Effector memory CD4-positive, alpha-beta T cell (primary cell): Measurements from ENCODE around the gene TMEM132D.

Experiments
- DNase-seq, 3 donors: peaks; one replicate each; pipeline ENCODE4 v3.0.0-alpha.2; 2020
- H3K27ac ChIP-seq: 2 replicates; pipeline ENCODE4 v1.7.0; 2013; ENCODE audit warnings: mild to moderate bottlenecking, low read length, moderate library complexity; ENCODE audit not compliant: insufficient read depth, poor library complexity, severe bottlenecking
- H3K27me3 ChIP-seq: replicated peaks from 2 replicates; pipeline ENCODE4 v1.7.0; 2013; ENCODE audit warnings: mild to moderate bottlenecking, low read length; ENCODE audit not compliant: insufficient read depth, control insufficient read depth, poor library complexity, severe bottlenecking
- H3K36me3 ChIP-seq: 2 replicates; pipeline ENCODE4 v1.7.0; 2013; ENCODE audit warnings: mild to moderate bottlenecking, low read length, moderate library complexity; ENCODE audit not compliant: control insufficient read depth, insufficient read depth
- H3K4me1 ChIP-seq: 2 replicates; pipeline ENCODE4 v1.7.0; 2013; ENCODE audit warnings: low read length, mild to moderate bottlenecking; ENCODE audit not compliant: control insufficient read depth, insufficient read depth, poor library complexity, severe bottlenecking
- H3K4me3 ChIP-seq: 2 replicates; pipeline ENCODE4 v1.7.0; 2013; ENCODE audit warnings: low read length, low read depth, mild to moderate bottlenecking; ENCODE audit not compliant: insufficient read depth, poor library complexity, severe bottlenecking
- H3K9me3 ChIP-seq: 2 replicates; pipeline ENCODE4 v1.7.0; 2013; ENCODE audit warnings: mild to moderate bottlenecking, low read length, moderate library complexity; ENCODE audit not compliant: control insufficient read depth

Gene TMEM132D

DNA sequence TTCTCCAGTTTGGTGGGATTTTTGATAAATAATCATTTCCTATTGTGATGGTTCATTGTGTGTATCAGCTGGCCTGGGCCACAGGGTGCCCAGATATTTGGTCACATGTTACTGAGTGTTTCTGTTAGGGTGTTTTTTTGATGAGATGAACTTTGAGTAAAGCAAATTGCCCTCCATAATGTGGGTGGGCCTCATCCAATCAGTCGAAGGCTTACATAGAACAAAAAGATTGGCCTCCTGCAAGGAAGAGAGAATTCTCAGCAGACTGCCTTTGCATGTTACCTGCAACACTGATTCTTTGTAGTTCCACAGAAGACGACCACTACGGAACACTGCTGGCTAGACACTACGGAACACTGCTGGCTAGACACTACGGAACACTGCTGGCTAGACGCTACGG, 609.0 kb downstream of the TMEM132D start:
- DNase-seq: no peak
- Histone ChIP-seq H3K27ac (no peak overlapping the region), H3K36me3 (no peaks in the 10 kb centered on the region), H3K27me3 (no peaks in the 10 kb centered on the region), H3K4me3 (no peak overlapping the region), H3K4me1 (no peaks in the 10 kb centered on the region), H3K9me3 (no peaks in the 10 kb centered on the region)

DNA sequence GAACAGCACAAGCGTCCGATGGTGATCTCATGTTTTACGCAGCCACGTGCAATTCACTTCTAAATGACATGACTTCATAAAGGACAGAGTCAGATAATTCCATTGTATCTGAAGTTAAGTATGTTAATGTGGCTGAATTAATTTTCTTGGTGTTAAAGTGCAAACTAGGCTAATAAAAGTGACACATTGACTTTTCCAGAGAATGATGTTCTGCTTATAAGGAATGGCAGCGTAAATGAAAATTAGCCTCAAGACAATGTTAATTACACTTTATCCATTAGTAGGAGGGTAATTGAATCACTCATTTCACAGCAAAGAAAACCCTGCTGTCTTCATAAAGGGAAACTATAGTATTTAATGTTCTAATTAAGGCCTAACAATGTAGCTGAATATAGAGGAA, 624.1 kb downstream of the TMEM132D start:
- H3K4me1 ChIP-seq: no peaks in the 10 kb centered on the region
- no peaks in the 10 kb centered on the region for H3K9me3 ChIP-seq
- no peak for DNase-seq
- no peak overlapping the region for H3K27ac ChIP-seq
- H3K27me3 ChIP-seq: no peaks in the 10 kb centered on the region
- H3K36me3 ChIP-seq: no peaks in the 10 kb centered on the region
- H3K4me3 ChIP-seq: no peak overlapping the region

DNA sequence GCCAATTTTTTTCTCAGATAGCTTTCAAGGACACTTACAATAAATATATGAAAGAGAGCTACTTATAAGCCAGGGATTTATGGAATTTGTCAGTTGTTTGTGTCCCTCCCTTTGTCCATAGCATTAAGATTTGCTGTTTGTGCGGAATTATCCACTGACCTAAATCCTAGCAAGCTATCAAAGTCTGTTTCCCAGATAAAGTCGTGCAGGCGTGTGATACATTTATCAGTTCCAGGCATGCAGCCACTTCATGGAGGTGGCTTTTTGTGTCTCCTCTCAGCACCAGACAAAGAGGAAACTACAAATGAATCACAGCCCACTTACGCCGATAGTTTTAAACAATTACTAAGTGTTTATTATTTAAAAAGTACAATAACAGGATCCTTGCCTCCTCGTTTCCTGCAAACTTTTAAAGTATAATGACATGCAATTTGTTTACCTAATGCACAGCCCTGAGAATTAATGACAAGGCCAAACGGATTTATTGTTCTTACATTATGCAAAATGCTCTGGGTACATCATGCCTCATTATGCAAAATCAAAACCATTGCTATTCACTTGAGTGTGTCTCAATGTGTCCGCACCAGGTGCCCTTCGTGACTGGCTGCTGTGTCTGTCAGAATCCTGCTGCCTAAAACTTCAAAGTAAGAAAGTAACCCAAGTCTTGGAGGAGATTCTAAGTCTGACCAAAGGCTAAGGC, 627.3 kb downstream of the TMEM132D start:
- Histone ChIP-seq H3K4me3 (no peak overlapping the region), H3K9me3 (no peaks in the 10 kb centered on the region), H3K36me3 (no peaks in the 10 kb centered on the region), H3K4me1 (no peaks in the 10 kb centered on the region), H3K27me3 (no peaks in the 10 kb centered on the region), H3K27ac (no peak overlapping the region)
- DNase-seq: no peak

DNA sequence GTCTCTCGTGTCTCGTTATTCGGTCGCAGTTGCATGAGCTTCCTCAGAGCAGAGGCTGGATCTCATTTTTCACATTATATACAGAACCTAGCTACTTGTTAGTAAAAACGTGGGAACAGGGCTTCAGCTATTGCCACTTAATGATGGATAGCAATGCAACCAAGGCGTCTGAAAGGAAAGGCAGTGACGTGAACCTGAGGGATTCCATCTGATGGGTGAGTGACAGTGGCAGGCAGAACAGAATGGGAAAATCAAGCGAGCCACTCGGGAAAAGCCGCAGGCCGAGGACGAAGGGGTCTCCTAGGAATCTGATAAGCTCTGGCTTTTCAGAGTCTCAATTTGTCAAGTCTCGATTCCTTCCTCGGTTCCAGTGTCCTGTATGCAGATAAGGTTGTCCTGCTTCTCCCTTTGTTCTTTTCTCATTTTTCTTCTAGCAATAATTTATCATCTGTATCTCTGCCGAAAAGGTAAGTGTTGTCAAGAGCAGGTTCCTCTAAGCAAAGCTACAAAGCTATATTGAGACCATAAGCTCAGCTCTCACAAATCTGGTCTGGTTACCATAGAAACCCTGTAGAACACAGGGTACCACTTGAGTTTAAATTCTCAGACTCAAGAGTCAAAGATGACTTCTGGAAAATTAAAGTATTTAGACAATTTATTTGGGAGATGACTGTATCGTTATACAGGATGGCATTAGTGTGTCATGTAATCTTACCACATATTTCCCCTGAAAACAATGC, 633.9 kb downstream of the TMEM132D start:
- Histone ChIP-seq H3K36me3 (no peaks in the 10 kb centered on the region), H3K4me3 (no peak overlapping the region), H3K27me3 (no peaks in the 10 kb centered on the region), H3K4me1 (no peaks in the 10 kb centered on the region), H3K27ac (no peak overlapping the region), H3K9me3 (no peaks in the 10 kb centered on the region)
- DNase-seq: no peak

DNA sequence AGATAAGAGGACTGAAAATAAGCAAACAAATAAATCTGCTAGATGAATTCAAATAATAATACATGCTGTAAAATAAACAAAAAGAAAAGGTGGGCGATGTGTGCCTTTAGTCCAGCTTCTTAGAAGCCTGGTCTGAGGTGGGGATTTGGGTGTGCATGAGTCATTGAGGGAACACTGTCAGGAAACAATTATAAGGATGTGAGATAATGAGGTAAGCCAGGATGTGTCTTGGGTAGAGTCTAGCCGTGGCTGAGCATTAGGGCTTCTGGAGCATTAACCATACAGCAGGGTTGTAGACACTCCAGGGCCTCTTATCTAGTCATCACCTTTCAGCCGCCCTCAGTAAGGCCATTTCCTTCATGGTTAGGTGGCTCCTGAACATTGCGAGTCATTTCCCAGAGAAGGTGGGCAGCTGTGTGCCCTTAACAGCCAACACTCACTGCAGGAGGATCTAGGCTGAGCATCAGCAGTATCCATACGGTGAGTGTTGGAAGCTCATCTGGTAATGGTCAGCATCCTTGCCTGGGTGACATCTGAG, 645.0 kb downstream of the TMEM132D start:
- Histone ChIP-seq H3K36me3 (no peaks in the 10 kb centered on the region), H3K4me1 (no peaks in the 10 kb centered on the region), H3K4me3 (no peak overlapping the region), H3K9me3 (no peaks in the 10 kb centered on the region), H3K27me3 (no peaks in the 10 kb centered on the region), H3K27ac (no peak overlapping the region)
- no peak for DNase-seq

DNA sequence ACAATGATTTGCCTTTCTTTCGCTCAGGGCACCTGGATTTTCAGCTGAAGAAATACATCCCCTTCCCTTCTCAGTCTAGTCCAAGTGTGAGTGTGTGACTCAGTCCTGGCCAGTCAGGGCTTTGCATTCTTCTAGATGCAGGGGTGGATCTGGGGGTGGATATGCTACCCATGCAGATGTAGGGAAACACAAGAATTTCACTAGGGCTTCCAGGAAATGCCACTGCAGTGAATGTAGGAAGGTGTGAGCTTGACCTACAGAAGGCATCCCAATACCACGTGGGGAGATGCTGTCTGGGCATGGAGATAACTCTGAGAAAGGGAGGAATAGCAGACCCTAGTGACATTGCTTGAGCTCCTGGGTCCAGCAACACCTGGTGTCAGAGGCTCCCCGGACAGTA, 646.3 kb downstream of the TMEM132D start:
- Histone ChIP-seq H3K4me1 (no peaks in the 10 kb centered on the region), H3K27me3 (no peaks in the 10 kb centered on the region), H3K4me3 (no peak overlapping the region), H3K27ac (no peak overlapping the region), H3K9me3 (no peaks in the 10 kb centered on the region), H3K36me3 (no peaks in the 10 kb centered on the region)
- DNase-seq: no peak

- H3K27ac ChIP-seq: no peak overlapping the region
- H3K4me3 ChIP-seq: no peak overlapping the region
- no peak for DNase-seq
- H3K27me3 ChIP-seq: no peaks in the 10 kb centered on the region
- H3K9me3 ChIP-seq: no peaks in the 10 kb centered on the region
- H3K4me1 ChIP-seq: no peaks in the 10 kb centered on the region
- no peaks in the 10 kb centered on the region for H3K36me3 ChIP-seq
Measured at GRCh38 chr12:129246630-129247029, 657.2 kb downstream of the TMEM132D start.

DNA sequence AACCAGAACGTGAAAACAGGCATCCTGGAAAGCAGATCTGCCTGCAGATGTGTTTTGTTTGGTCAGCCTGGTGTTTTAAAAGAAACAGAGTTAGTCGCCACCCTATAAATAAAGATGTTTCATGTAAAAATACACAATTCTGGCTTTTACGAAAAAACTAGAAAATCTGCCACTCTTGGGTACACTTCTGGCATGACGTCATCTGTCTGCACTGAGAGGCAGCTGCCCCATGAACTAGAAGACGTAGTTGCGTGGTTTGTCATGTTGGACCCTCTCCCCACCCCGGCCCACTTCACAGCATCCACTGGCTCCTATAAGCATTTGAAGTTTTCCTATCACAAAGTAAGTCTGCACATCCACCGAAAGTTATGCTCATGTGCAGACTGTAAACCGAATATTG, 658.1 kb downstream of the TMEM132D start:
- Histone ChIP-seq H3K9me3 (no peaks in the 10 kb centered on the region), H3K27me3 (no peaks in the 10 kb centered on the region), H3K4me1 (no peaks in the 10 kb centered on the region), H3K27ac (no peak overlapping the region), H3K4me3 (no peak overlapping the region), H3K36me3 (no peaks in the 10 kb centered on the region)
- DNase-seq: no peak

- no peak for DNase-seq
- no peak overlapping the region for H3K27ac ChIP-seq
Measured at GRCh38 chr12:129241852-129242251, 662.0 kb downstream of the TMEM132D start.

DNA sequence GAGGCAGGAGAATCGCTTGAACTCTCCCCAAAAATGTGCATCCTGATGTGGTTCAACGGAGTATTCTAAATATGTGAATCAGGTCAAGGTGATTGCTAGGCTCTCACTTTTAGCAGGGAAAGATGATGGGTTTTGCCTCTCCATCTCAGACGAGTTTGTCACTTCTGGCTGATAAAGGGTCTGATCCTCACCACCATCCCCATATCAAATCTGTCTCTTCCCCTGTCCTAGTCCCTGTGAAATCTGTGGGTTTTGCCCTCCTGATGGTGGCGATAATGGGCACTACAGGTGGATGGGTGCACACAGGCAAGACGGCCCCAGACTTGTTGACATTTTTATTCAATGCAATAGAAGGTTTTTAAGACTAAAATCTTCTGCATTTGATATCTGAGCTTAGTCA, 665.9 kb downstream of the TMEM132D start:
- Histone ChIP-seq H3K27ac (no peak overlapping the region), H3K4me3 (no peak overlapping the region), H3K27me3 (no peaks in the 10 kb centered on the region), H3K36me3 (no peaks in the 10 kb centered on the region), H3K9me3 (no peaks in the 10 kb centered on the region), H3K4me1 (no peaks in the 10 kb centered on the region)
- DNase-seq: no peak

More at GRCh38 chr12:129241852-129242251, 662.0 kb downstream of the TMEM132D start:
- Histone ChIP-seq H3K4me1 (no peaks in the 10 kb centered on the region), H3K36me3 (no peaks in the 10 kb centered on the region), H3K4me3 (no peak overlapping the region), H3K27me3 (no peaks in the 10 kb centered on the region), H3K9me3 (no peaks in the 10 kb centered on the region)
